OCI-LY1 (cell line): Measurements from ENCODE around the gene AIRE.

Experiments used
- H2AFZ ChIP-seq: fragments of 200-600 bp; sonication (generic), shearing (Covaris generic); 2 replicates; pipeline ENCODE4 v1.6.0; 2014; ENCODE audit warnings: antibody characterized with exemption, mild to moderate bottlenecking, low read length
- H3F3A ChIP-seq: fragments of 200-600 bp; sonication (generic), shearing (Covaris generic); 2 replicates; pipeline ENCODE4 v1.6.0; 2014; ENCODE audit warnings: mild to moderate bottlenecking, antibody characterized with exemption, low read length, moderate library complexity; ENCODE audit not compliant: insufficient read depth
- H3K27ac ChIP-seq: fragments of 200-600 bp; sonication (generic); 2 replicates; pipeline ENCODE4 v1.5.1; 2014; ENCODE audit warnings: low read length, mixed run types, mild to moderate bottlenecking, low read depth; ENCODE audit not compliant: poor library complexity, severe bottlenecking
- H3K27me3 ChIP-seq: fragments of 200-600 bp; sonication (generic); 2 replicates; pipeline ENCODE4 v1.6.0; 2014; ENCODE audit warnings: antibody characterized with exemption, mild to moderate bottlenecking, low read length, moderate library complexity; ENCODE audit not compliant: insufficient read depth
- H3K36me3 ChIP-seq: fragments of 200-600 bp; sonication (generic); 2 replicates; pipeline ENCODE4 v1.6.1; 2014; ENCODE audit warnings: mild to moderate bottlenecking, antibody characterized with exemption, low read length, moderate library complexity, mixed read lengths; ENCODE audit not compliant: insufficient read depth
- H3K4me1 ChIP-seq: fragments of 200-600 bp; sonication (generic); 2 replicates; pipeline ENCODE4 v1.5.1; 2014; ENCODE audit warnings: mild to moderate bottlenecking, low read length, moderate library complexity; ENCODE audit not compliant: insufficient read depth, severe bottlenecking
- H3K4me2 ChIP-seq: fragments of 200-600 bp; sonication (generic), shearing (Covaris generic); 2 replicates; pipeline ENCODE4 v1.6.1; 2014; ENCODE audit warnings: low read length
- H3K4me3 ChIP-seq: fragments of 200-600 bp; sonication (generic); 2 replicates; pipeline ENCODE4 v1.5.1; 2014; ENCODE audit warnings: low read length, low read depth, mild to moderate bottlenecking, mixed read lengths; ENCODE audit not compliant: poor library complexity, severe bottlenecking
- H3K79me2 ChIP-seq: fragments of 200-600 bp; shearing (Covaris generic); 2 replicates; pipeline ENCODE4 v1.6.1; 2016; ENCODE audit warnings: mixed run types, low read length, mixed read lengths; ENCODE audit not compliant: insufficient read depth
- H3K9ac ChIP-seq: fragments of 200-600 bp; sonication (generic), shearing (Covaris generic); 2 replicates; pipeline ENCODE4 v1.6.1; 2014; ENCODE audit warnings: mild to moderate bottlenecking, low read length, mixed read lengths
- H3K9me2 ChIP-seq: fragments of 200-600 bp; sonication (generic), shearing (Covaris generic); 2 replicates; pipeline ENCODE4 v1.6.1; 2014; ENCODE audit warnings: low read depth, mild to moderate bottlenecking, low read length, mixed read lengths
- H3K9me3 ChIP-seq: fragments of 200-600 bp; shearing (Covaris generic); 2 replicates; pipeline ENCODE4 v1.6.1; 2014; ENCODE audit warnings: low read length, mixed read lengths
- H4K20me1 ChIP-seq: fragments of 200-600 bp; sonication (generic), shearing (Covaris generic); 2 replicates; pipeline ENCODE4 v1.6.0; 2016; ENCODE audit warnings: mild to moderate bottlenecking, low read length; ENCODE audit not compliant: insufficient read depth
- EZH2 ChIP-seq: fragments of 200-600 bp; sonication (generic), shearing (Covaris generic); IDR thresholded peaks from 2 replicates; pipeline ENCODE4 v1.8.0; 2017; ENCODE audit warnings: borderline replicate concordance, mixed run types, mild to moderate bottlenecking, antibody characterized with exemption, low read length, moderate library complexity, mixed read lengths
- TF ChIP-seq, protein P1 (sequence below): fragments of 200-600 bp; sonication (generic), shearing (Covaris generic); IDR thresholded peaks from 2 replicates; pipeline ENCODE4 v1.5.1; 2017; ENCODE audit warnings: mild to moderate bottlenecking, antibody characterized with exemption, low read length, moderate library complexity, mixed read lengths

The AIRE gene

DNA sequence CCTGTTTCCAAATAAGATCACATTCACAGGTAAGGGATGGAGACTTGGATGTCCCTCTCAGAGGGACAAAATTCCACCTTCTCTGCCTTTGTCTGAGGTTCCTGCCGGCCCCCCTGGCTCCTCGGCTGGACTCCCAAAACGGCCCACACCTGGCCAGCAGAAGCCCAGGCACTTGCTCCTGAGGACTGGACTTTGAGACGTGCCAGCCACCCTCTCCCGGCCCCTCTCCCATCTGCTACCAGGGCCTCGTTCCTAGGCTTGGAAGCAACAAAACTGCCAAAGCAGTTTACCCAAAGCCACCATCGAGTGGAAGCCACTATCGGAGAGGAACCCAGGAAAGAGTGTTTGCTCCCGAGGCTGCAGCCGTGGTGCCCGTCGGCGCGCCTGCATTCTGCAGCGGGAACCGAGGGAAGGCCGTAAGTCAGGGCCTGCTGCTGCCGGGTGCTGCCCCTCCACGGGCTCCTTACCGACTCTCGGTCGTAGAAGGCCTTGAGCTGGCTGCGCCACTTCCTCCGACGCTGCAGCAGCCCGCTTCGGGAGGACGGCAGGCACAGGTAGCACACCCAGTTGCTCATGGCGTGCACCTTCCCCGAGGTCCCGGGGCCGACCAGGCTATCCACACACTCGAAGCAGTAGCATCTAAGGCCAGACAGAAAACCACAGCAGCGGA is 27.5 kb upstream of the AIRE start:
- Histone ChIP-seq H3K79me2 (no peaks in the 10 kb centered on the region), H4K20me1 (no peaks in the 10 kb centered on the region), H3K4me3 (no peak overlapping the region), H2AFZ (no peak overlapping the region), H3K9me2 (no peaks in the 10 kb centered on the region), H3K36me3 (no peaks in the 10 kb centered on the region), H3K9me3 (no peaks in the 10 kb centered on the region), H3K4me2 (no peak overlapping the region), H3K4me1 (no peaks in the 10 kb centered on the region), H3K9ac (no peak overlapping the region), H3F3A (no peaks in the 10 kb centered on the region), H3K27me3 (peaks cover 17% of the 10 kb centered on the region), H3K27ac (no peak overlapping the region)
- TF ChIP-seq EZH2: no peak
- TF ChIP-seq, protein P1, sequence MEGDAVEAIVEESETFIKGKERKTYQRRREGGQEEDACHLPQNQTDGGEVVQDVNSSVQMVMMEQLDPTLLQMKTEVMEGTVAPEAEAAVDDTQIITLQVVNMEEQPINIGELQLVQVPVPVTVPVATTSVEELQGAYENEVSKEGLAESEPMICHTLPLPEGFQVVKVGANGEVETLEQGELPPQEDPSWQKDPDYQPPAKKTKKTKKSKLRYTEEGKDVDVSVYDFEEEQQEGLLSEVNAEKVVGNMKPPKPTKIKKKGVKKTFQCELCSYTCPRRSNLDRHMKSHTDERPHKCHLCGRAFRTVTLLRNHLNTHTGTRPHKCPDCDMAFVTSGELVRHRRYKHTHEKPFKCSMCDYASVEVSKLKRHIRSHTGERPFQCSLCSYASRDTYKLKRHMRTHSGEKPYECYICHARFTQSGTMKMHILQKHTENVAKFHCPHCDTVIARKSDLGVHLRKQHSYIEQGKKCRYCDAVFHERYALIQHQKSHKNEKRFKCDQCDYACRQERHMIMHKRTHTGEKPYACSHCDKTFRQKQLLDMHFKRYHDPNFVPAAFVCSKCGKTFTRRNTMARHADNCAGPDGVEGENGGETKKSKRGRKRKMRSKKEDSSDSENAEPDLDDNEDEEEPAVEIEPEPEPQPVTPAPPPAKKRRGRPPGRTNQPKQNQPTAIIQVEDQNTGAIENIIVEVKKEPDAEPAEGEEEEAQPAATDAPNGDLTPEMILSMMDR: no peak

DNA sequence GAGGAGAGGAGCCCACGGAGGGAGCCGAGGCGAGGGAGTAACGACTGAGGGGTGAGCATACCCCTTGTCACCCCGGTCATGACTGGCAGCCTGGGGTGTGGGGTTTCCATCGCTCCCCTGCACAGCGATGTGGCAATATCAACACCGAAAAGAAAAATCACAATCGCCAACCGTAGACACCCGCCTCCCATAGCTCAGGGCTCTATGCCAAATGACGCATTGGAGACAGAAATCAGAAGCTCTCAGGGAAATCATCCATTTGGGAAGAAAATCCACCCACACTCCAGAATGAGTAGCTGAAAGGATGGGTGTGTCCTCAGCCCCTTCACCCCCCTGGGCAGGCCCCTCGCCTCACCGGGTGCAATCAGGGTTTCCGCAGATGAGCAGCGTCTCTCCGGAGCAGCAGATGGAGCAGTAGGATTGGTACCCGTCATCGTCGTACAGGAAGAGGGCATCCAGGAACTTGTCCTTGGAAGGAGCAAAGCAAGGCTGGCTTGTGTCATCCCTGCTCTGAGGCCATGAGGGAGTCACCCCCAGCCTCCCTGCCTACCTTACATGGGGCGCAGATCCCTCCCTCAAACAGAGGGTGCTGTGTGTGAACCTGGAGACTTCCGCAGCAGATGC is 26.5 kb upstream of the AIRE start:
- Histone ChIP-seq H3K9ac (no peak overlapping the region), H3K27me3 (peaks cover 17% of the 10 kb centered on the region), H3K4me1 (no peaks in the 10 kb centered on the region), H2AFZ (no peak overlapping the region), H3F3A (no peaks in the 10 kb centered on the region), H3K36me3 (no peaks in the 10 kb centered on the region), H3K4me2 (no peak overlapping the region), H3K27ac (no peak overlapping the region), H4K20me1 (no peaks in the 10 kb centered on the region), H3K9me2 (no peaks in the 10 kb centered on the region), H3K79me2 (no peaks in the 10 kb centered on the region), H3K4me3 (no peak overlapping the region), H3K9me3 (no peaks in the 10 kb centered on the region)
- TF ChIP-seq, protein P1: no peak
- TF ChIP-seq EZH2: no peak

DNA sequence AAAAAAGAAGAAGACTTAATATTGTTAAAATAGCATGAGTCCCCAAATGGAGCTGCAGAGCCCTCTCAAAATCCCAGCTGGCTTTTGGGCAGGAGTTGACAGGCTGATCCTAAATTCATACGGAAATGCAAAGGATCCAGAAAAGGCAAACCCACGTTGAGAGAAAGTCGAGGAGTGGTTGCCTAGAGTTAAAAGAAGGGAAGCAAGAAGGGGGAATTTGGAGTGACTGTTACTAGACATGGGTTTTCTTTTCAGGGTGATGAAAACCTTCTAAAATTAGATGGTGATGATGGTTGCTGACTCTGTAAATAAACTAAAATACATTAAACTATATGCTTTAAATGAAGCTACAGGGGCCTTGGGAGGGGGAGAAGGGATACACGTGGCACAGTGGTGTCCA is 25.6 kb upstream of the AIRE start:
- H3K9me2 ChIP-seq: no peaks in the 10 kb centered on the region
- no peak overlapping the region for H3K4me3 ChIP-seq
- H3K27me3 ChIP-seq: peaks cover 17% of the 10 kb centered on the region
- no peak overlapping the region for H3K9ac ChIP-seq
- TF ChIP-seq EZH2: no peak
- TF ChIP-seq, protein P1: no peak
- no peaks in the 10 kb centered on the region for H3K4me1 ChIP-seq
- no peak overlapping the region for H2AFZ ChIP-seq
- H3K79me2 ChIP-seq: no peaks in the 10 kb centered on the region
- no peaks in the 10 kb centered on the region for H3K9me3 ChIP-seq
- H3K36me3 ChIP-seq: no peaks in the 10 kb centered on the region
- no peaks in the 10 kb centered on the region for H4K20me1 ChIP-seq
- no peak overlapping the region for H3K4me2 ChIP-seq
- H3F3A ChIP-seq: no peaks in the 10 kb centered on the region
- no peak overlapping the region for H3K27ac ChIP-seq
